Measurements from ENCODE around the gene SGMS1. TPM values are rescaled to one million over a fixed set of nuclear protein-coding genes. Genes with fewer than 3 reads are reported as not detected.

Gene SGMS1
- total RNA-seq, 1 experiment from 2014 or later, result 19.7 TPM

GRCh38 chr10:50405723-50406122 lies 218.0 kb downstream of the SGMS1 start:
- H3K27me3 ChIP-seq, result no peaks in the 10 kb centered on the region
- H3K36me3 ChIP-seq, result no peaks in the 10 kb centered on the region
- no peak overlapping the region for H3K4me3 ChIP-seq
- no peaks in the 10 kb centered on the region for H3K9me3 ChIP-seq
- no peak for DNase-seq

- H3K36me3 ChIP-seq, result no peaks in the 10 kb centered on the region
- H3K9me3 ChIP-seq, result no peaks in the 10 kb centered on the region
- no peaks in the 10 kb centered on the region for H3K27me3 ChIP-seq
- no peak for DNase-seq
- H3K4me3 ChIP-seq, result no peak overlapping the region
Measured at GRCh38 chr10:50404021-50404773, 219.6 kb downstream of the SGMS1 start.

DNA sequence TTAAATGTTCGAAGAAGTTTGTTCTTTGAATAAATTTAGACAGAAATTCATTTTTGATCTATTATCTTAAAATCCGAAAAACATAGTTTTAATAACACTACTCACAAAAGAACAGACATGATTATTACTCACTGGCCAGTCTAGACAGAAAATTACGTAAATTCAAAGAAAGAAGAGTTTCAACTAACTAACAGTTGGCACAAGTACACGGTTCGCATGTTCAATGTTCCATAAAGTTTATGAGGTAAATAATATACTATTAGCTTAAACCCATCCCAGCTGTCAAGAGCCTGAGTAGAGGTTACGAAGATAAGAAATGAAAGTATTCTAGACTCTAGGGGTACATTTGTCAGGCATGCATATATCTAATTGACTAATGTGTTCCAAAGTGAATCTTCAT lies 220.7 kb downstream of the SGMS1 start:
- H3K27me3 ChIP-seq, result no peaks in the 10 kb centered on the region
- no peak overlapping the region for H3K4me3 ChIP-seq
- no peaks in the 10 kb centered on the region for H3K36me3 ChIP-seq
- H3K9me3 ChIP-seq, result no peaks in the 10 kb centered on the region
- no peak for DNase-seq

GRCh38 chr10:50402466-50402865 lies 221.3 kb downstream of the SGMS1 start:
- no peaks in the 10 kb centered on the region for H3K36me3 ChIP-seq
- no peaks in the 10 kb centered on the region for H3K27me3 ChIP-seq
- H3K9me3 ChIP-seq, result no peaks in the 10 kb centered on the region
- H3K4me3 ChIP-seq, result no peak overlapping the region
- DNase-seq, result no peak

DNA sequence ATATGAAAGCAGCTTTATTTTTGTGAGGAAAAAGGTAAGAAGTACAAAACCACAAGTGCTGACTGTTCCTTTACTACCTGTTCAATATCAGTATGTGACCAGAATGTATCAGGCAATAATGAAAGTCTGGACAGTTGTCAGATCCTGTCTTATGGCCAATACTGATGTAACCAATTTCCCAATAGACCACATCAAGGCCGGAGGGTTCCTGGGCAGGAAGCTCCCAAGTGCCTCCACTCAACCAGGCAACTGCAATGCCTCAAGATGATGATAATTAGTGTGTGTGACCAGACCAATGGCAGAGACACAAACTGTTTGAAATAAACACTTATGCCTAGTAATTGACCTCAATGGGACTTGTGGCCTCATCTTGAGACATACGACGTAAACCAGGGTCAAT lies 223.1 kb downstream of the SGMS1 start:
- H3K4me3 ChIP-seq, result no peak overlapping the region
- no peaks in the 10 kb centered on the region for H3K9me3 ChIP-seq
- no peaks in the 10 kb centered on the region for H3K36me3 ChIP-seq
- no peak for DNase-seq
- no peaks in the 10 kb centered on the region for H3K27me3 ChIP-seq

DNA sequence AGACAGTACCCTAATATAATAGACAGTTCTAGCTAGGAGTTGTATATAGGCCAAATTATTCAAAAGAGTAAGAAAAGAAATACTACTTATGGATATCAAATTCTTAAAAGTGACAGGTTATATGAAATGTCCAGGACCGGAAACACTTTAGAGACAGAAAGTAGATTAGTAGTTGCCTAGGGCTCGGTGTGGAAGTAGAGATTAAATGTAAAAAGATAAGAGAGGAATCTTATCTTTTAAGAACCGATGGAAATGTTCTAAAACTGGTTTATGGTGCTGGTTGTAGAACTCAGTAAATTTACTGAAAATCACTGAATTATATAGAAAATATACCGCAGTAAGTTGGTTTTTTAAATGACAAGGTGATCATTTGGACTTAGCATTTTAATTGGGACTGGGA lies 224.9 kb downstream of the SGMS1 start:
- no peak for DNase-seq
- no peaks in the 10 kb centered on the region for H3K36me3 ChIP-seq
- no peaks in the 10 kb centered on the region for H3K27me3 ChIP-seq
- no peaks in the 10 kb centered on the region for H3K9me3 ChIP-seq
- H3K4me3 ChIP-seq, result no peak overlapping the region

DNA sequence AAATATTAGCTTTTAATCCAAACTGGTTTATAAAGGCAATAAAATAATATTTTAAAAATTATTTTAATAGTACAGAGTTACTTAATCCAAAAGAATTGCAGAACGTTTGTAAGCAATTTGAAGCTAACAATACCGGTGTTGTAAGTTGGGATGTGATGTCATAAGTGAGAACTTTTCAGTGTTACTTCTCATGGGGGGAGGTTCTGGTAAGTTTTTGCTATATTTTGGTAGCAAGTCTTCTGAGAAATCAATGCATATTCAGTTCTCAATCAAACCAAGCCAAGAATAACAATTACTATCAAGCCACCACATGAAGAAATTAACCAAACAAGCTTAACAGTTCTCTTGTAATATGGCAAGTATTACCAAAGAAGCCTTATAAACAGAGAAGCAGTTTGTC lies 225.4 kb downstream of the SGMS1 start:
- H3K36me3 ChIP-seq, result no peaks in the 10 kb centered on the region
- H3K4me3 ChIP-seq, result no peak overlapping the region
- DNase-seq, result no peak
- no peaks in the 10 kb centered on the region for H3K9me3 ChIP-seq
- no peaks in the 10 kb centered on the region for H3K27me3 ChIP-seq

DNA sequence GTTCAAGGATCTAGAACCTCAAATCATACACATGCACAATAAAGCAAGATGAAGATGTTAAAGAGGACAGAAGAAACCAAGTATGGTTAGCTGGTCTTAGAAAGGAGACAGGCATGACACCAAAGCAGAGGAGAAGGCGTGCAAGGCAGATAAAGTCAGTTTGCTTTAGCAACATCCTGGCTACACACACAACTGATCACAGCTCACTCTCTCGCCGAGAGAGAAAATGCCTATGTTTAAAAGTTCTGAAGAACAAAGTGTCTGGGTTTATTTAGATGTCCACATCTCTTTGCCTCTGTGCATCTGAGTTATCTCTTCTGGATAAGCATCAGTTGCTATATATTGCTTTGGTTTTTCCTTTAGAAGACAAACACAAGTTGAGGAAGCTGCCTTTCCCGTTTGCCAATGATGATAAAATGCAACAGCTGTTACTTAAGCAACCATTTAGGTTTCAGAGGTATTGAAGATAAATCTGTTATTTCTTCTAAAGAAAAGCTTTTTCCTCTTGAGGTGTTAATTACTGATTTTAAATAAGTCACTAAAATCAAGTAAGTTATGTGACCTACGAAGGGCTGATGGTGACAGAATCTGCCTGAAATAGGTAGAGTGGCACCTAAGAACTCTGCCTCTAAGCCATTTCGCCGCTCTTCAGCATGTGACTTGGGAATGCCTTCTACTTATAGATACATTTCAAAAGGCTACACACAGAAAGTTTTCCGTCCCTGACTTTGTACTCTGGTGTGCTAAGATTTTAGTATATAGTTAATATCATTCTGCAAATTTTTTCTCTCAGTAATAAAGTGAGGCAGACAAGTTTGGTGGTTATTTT lies 226.2 kb downstream of the SGMS1 start:
- H3K4me3 ChIP-seq, result no peak overlapping the region
- DNase-seq, result no peak

DNA sequence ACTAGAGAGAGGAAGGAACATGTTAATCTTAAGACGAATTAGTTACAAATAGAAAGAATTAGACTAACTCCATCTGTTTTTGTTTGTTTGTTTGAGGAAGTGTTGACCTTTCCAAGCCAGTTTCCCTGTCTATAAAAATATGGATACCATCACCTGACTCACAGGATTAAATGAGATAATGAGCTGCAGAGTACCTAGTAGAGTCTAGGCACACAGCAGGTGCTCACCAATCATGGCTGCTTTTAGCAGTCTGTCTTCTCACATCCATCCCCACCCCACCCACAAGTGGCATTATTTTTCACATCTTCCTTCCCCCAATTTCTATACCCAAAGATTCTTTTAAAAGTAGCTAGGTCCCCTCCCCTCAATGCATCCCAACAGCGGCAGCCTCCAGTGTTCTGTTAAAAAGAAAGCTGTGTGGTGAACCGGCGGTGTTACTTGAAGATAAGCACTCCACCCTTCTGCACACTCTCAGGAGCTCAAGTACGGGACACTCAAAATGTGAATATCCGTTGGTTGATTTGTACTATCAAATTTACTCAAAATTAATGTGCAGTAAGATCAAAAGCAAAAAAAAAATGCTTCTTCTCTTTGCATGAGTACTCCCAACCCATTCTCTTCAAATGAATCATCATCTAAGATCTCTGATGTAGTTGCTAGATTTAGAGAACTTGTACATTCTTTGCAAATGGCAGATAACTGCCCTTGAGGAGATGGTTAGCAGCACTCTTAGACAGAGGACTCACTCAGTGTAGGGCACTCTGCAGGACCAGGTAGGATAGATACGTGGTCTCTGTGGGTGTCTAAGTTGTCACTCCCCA lies 227.1 kb downstream of the SGMS1 start:
- no peaks in the 10 kb centered on the region for H3K27me3 ChIP-seq
- DNase-seq, result no peak
- no peak overlapping the region for H3K4me3 ChIP-seq
- H3K36me3 ChIP-seq, result no peaks in the 10 kb centered on the region
- H3K9me3 ChIP-seq, result no peaks in the 10 kb centered on the region

More for the DNA sequence above, 226.2 kb downstream of the SGMS1 start:
- Histone ChIP-seq H3K9me3 (no peaks in the 10 kb centered on the region), H3K27me3 (no peaks in the 10 kb centered on the region), H3K36me3 (no peaks in the 10 kb centered on the region)

GRCh38 chr10:50395851-50396250 lies 227.9 kb downstream of the SGMS1 start:
- no peaks in the 10 kb centered on the region for H3K27me3 ChIP-seq
- no peak overlapping the region for H3K4me3 ChIP-seq
- DNase-seq, result no peak
- H3K36me3 ChIP-seq, result no peaks in the 10 kb centered on the region
- no peaks in the 10 kb centered on the region for H3K9me3 ChIP-seq

- no peaks in the 10 kb centered on the region for H3K27me3 ChIP-seq
- no peak overlapping the region for H3K4me3 ChIP-seq
- no peaks in the 10 kb centered on the region for H3K9me3 ChIP-seq
- H3K36me3 ChIP-seq, result no peaks in the 10 kb centered on the region
- peak; percentile 64 for DNase-seq
Measured at GRCh38 chr10:50395271-50395670, 228.5 kb downstream of the SGMS1 start.

- H3K4me3 ChIP-seq, result no peak overlapping the region
- no peaks in the 10 kb centered on the region for H3K36me3 ChIP-seq
- no peak for DNase-seq
- no peaks in the 10 kb centered on the region for H3K9me3 ChIP-seq
- no peaks in the 10 kb centered on the region for H3K27me3 ChIP-seq
Measured at GRCh38 chr10:50394832-50395231, 228.9 kb downstream of the SGMS1 start.

- DNase-seq, result no peak
Measured at GRCh38 chr10:50393784-50394467, 229.8 kb downstream of the SGMS1 start.

GRCh38 chr10:50392966-50393718 lies 230.6 kb downstream of the SGMS1 start:
- Histone ChIP-seq H3K27me3 (no peaks in the 10 kb centered on the region), H3K4me3 (no peak overlapping the region)
- no peak for DNase-seq

More at GRCh38 chr10:50393784-50394467, 229.8 kb downstream of the SGMS1 start:
- Histone ChIP-seq H3K4me3 (no peak overlapping the region), H3K9me3 (no peaks in the 10 kb centered on the region), H3K27me3 (no peaks in the 10 kb centered on the region), H3K36me3 (no peaks in the 10 kb centered on the region)

DNA sequence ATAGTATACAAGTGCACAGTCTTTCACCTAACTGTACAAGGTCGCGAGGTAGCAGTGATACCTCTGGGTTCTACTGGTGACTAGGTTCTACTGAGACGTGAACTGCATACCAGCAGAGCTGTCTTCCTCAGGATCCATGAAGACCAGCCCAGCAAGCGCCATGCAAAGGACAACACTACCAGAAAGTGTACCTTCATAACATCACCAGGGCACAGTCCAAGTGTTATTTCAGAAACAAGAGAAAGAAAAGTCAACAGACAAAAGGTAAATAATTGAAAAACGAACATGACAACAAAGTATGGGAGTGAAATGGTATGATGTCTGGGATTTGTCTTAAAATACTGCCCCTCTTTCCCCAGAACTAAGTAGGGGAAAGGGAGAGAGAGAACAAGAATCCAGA lies 231.3 kb downstream of the SGMS1 start:
- DNase-seq, result no peak
- no peak overlapping the region for H3K4me3 ChIP-seq

More at GRCh38 chr10:50392966-50393718, 230.6 kb downstream of the SGMS1 start:
- Histone ChIP-seq H3K36me3 (no peaks in the 10 kb centered on the region), H3K9me3 (no peaks in the 10 kb centered on the region)

GRCh38 chr10:50390302-50390701 lies 233.5 kb downstream of the SGMS1 start:
- DNase-seq, result no peak
- Histone ChIP-seq H3K9me3 (no peaks in the 10 kb centered on the region), H3K4me3 (no peak overlapping the region), H3K27me3 (no peaks in the 10 kb centered on the region), H3K36me3 (no peaks in the 10 kb centered on the region)

More for the DNA sequence above, 231.3 kb downstream of the SGMS1 start:
- Histone ChIP-seq H3K36me3 (no peaks in the 10 kb centered on the region), H3K27me3 (no peaks in the 10 kb centered on the region), H3K9me3 (no peaks in the 10 kb centered on the region)
